GM18507 (cell line): ENCODE measurements around the gene B4GALNT1.
"Not testable (repeated sequence)": the region's sequence is repeated elsewhere in the genome, so short reads cannot be mapped to it uniquely, and the experiment has no call there.

ENCODE experiments used
- DNase-seq: peaks from one replicate; pipeline ENCODE4 v3.0.0; 2011; ENCODE audit warnings: low read depth; ENCODE audit not compliant: insufficient read length; ENCODE audit errors: extremely low spot score
- FAIRE-seq: peaks from 2 replicates; lab custom pipeline; 2011; peaks lifted over from hg19 to GRCh38; lab: Jason Lieb, UNC

B4GALNT1 gene

GRCh38 chr12:57632958-57633840 lies at the start of gene B4GALNT1:
TSS of gene B4GALNT1 (minus strand) at chr12:57633201. CDS start at chr12:57632132, 1,069 bp downstream.
- DNase-seq (peak; percentile 67), FAIRE-seq (peak; percentile 52)

- FAIRE-seq, result no peak
- DNase-seq, result no peak
Observed at GRCh38 chr12:57679697-57680096, 46.7 kb upstream of the B4GALNT1 start.

- DNase-seq, FAIRE-seq: not testable (repeated sequence)
Observed at GRCh38 chr12:57677947-57678346, 44.9 kb upstream of the B4GALNT1 start.

DNA sequence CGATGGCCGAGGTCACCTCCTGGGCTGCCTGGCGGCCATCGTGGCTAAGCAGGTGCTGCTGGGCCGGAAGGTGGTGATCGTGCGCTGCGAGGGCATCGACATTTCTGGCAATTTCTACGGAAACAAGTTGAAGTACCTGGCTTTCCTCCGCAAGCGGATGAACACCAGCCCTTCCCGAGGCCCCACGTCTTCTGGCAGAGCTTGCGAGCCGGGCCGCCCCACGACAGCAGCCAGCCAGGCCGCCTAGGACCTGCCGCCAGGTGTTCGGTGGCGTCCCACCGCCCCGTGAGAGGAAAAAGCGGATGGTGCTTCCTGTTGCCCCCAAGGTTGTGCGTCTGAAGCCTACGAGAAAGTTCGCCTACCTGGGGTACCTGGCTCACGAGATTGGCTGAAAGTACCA lies 41.7 kb upstream of the B4GALNT1 start:
- FAIRE-seq (no peak), DNase-seq (no peak)

DNA sequence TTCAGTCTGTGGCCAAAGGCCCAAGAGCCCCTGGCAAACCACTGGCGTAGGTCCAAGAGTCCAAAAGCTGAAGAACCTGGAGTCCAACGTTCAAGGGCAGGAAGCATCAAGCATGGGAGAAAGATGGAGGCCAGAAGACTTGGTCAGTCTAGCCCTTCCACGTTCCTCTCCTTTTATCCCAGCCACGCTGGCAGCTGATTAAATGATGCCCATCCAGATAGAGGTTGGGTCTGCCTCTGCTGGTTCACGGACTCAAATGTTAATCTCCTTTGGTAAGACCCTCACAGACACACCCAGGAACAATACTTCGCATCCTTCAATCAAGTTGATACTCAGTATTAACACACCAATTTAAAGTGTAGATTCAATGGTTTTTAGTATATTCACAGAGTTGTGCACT lies 39.8 kb upstream of the B4GALNT1 start:
- DNase-seq (no peak), FAIRE-seq (no peak)

- not testable (repeated sequence) for DNase-seq, FAIRE-seq
Observed at GRCh38 chr12:57671811-57672210, 38.8 kb upstream of the B4GALNT1 start.

DNA sequence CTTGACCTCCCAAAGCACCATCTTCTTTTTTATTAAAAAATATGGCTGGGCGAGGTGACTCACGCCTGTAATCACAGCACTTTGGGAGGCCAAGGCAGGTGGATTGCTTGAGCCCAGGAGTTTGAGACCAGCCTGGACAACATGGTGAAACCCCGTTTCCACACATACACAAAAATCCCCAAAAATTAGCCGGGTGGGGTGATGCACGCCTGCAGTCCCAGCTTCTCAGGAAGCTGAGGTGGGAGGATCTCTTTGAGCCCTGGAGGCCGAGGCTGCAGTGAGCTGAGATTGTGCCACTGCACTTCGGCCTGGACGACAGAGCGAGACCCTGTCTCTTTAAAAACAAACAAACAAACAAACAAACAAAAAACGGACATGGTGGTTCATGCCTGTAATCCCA lies 36.7 kb upstream of the B4GALNT1 start:
- not testable (repeated sequence) for FAIRE-seq

DNA sequence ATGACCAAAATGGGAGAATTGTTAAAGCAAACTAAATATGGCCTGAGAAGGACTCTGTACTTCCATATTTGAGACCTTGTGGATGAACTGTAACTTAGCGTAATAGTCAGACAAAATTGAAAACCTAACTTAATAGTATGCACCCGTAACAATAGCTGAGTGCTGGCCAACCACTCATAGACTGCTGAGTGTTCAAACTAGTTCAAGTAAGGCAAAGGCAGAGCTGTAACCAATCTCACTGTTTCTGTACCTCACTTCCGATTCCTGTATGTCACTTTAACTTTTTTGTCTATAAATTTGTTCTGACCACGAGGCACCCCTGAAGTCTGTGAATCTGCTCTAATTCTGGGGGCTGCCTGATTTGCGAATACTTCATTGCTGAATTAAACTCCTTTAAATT lies 33.9 kb upstream of the B4GALNT1 start:
- no peak for FAIRE-seq

More for the DNA sequence above, 36.7 kb upstream of the B4GALNT1 start:
- not testable (repeated sequence) for DNase-seq

DNA sequence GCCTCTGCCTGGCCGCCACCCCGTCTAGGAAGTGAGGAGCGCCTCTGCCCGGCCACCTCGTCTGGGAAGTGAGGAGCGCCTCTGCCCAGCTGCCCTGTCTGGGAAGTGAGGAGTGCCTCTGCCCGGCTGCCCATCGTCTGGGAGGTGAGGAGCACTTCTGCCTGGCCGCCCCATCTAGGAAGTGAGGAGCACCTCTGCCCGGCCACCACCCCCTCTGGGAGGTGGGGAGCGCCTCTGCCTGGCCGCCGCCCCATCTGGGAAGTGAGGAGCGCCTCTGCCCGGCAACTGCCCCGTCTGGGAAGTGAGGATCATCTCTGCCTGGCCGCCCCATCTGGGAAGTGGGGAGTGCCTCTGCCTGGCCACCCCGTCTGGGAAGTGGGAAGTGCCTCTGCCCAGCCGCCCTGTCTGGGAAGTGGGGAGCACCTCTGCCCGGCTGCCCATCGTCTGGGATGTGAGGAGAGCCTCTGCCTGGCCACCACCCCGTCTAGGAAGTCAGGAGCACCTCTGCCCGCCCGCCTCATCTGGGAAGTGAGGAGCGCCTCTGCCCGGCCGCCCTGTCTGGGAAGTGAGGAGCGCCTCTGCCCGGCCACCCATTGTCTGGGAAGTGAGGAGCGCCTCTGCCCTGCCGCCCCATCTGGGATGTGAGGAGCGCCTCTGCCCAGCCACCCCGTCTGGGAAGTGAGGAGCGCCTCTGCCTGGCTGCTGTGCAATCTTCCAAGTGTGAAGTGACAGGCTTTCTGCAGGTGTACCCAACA lies 32.2 kb upstream of the B4GALNT1 start:
- FAIRE-seq, DNase-seq: not testable (repeated sequence)

More for the DNA sequence above, 33.9 kb upstream of the B4GALNT1 start:
- DNase-seq, result no peak

DNA sequence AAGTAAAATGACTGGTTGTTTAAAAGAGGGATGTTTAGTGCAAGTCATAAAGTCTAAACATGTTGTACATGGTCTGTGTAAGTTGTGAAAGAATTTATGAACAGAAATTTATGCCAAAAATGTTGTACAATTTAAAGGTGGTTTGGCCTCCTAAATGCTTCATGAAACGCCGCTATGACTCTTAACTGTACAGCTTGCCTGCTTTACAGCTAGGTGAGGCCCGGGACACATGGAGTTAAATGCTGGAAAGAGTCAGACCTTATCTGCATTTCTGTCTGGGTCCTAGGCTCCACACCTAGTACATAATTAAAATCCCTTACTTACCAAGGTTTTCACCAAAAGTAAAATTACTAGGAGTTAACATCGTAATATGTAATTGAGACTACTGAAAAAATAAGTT lies 28.4 kb upstream of the B4GALNT1 start:
- FAIRE-seq (no peak), DNase-seq (no peak)

- no peak for DNase-seq
- FAIRE-seq, result no peak
Observed at GRCh38 chr12:57658890-57659289, 25.9 kb upstream of the B4GALNT1 start.

- FAIRE-seq (no peak), DNase-seq (no peak)
Observed at GRCh38 chr12:57657744-57658143, 24.7 kb upstream of the B4GALNT1 start.

- FAIRE-seq, DNase-seq: not testable (repeated sequence)
Observed at GRCh38 chr12:57656408-57656807, 23.4 kb upstream of the B4GALNT1 start.

DNA sequence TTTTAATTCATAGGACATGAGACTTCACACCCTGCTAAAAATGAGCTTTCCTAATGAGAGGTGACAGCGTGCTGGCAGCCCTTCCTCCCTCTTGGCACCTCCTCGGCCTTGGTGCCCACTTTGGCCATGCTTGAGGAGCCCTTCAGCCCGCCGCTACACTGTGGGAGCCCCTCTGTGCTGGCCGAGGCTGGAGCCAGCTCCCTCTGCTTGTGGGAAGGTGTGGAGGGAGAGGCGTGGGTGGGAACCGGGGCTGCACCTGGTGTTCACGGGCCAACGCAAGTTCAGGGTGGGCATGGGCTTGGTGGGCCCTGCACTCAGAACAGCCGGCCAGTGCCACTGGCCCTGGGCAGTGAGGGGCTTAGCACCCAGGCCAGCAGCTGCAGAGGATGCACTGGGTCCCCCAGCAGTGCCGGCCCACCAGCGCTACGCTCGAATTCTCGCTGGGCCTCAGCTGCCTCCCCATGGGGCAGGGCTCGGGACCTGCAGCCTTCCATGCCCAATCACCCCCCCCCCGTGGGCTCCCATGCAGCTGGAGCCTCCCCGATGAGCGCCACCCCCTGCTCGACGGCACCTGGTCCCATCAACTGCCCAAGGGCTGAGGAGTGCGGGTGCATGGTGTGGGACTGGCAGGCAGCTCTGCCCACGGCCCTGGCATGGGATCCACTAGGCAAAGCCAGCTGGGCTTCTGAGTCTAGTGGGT lies 22.7 kb upstream of the B4GALNT1 start:
- no peak for FAIRE-seq
- DNase-seq, result no peak

GRCh38 chr12:57654042-57654441 lies 21.0 kb upstream of the B4GALNT1 start:
- no peak for FAIRE-seq

DNA sequence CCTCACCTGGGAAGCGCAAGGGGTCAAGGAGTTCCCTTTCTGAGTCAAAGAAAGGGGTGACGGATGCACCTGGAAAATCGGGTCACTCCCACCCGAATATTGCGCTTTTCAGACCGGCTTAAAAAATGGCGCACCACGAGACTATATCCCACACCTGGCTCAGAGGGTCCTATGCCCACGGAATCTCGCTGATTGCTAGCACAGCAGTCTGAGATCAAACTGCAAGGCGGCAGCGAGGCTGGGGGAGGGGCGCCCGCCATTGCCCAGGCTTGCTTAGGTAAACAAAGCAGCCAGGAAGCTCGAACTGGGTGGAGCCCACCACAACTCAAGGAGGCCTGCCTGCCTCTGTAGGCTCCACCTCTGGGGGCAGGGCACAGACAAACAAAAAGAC lies 13.7 kb upstream of the B4GALNT1 start:
- DNase-seq, FAIRE-seq: not testable (repeated sequence)

More at GRCh38 chr12:57654042-57654441, 21.0 kb upstream of the B4GALNT1 start:
- DNase-seq, result no peak

GRCh38 chr12:57645990-57646658 lies 13.1 kb upstream of the B4GALNT1 start:
- not testable (repeated sequence) for FAIRE-seq, DNase-seq

GRCh38 chr12:57641699-57642442 lies 8.9 kb upstream of the B4GALNT1 start:
- no peak for FAIRE-seq
- no peak for DNase-seq
